HG02852 (cell line): ENCODE measurements around the gene TEKTIP1.

Experiments used
- ATAC-seq: cut with Tn5 transposase; IDR thresholded peaks from one replicate; pipeline ENCODE4 v1.9.1; 2021; ENCODE audit warnings: mild to moderate bottlenecking, moderate library complexity; ENCODE audit not compliant: unreplicated experiment

TEKTIP1 gene

GRCh38 chr19:3538965-3539755 lies at the start of gene TEKTIP1:
Gene TEKTIP1 (plus strand): TSS chr19:3539174. CDS start chr19:3539178, 4 bp downstream.
- ATAC-seq = no peak

- ATAC-seq = no peak
Observed at GRCh38 chr19:3491396-3492119, 47.4 kb upstream of the TEKTIP1 start.

GRCh38 chr19:3492131-3492839 lies 46.7 kb upstream of the TEKTIP1 start:
- no peak for ATAC-seq

- ATAC-seq = no peak
Observed at GRCh38 chr19:3492919-3493318, 46.1 kb upstream of the TEKTIP1 start.

GRCh38 chr19:3493651-3494050 lies 45.3 kb upstream of the TEKTIP1 start:
- ATAC-seq = no peak

GRCh38 chr19:3494051-3494450 lies 44.9 kb upstream of the TEKTIP1 start:
- ATAC-seq = no peak

GRCh38 chr19:3494559-3494958 lies 44.4 kb upstream of the TEKTIP1 start:
- ATAC-seq = no peak

- no peak for ATAC-seq
Observed at GRCh38 chr19:3496392-3497273, 42.3 kb upstream of the TEKTIP1 start.

GRCh38 chr19:3497757-3498520 lies 41.0 kb upstream of the TEKTIP1 start:
- ATAC-seq = no peak

GRCh38 chr19:3499738-3500428 lies 39.1 kb upstream of the TEKTIP1 start:
- ATAC-seq = no peak

- peak; percentile 84 for ATAC-seq
Observed at GRCh38 chr19:3500429-3501101, 38.4 kb upstream of the TEKTIP1 start, which contains the start of gene DOHH. Gene DOHH (minus strand): TSS chr19:3500674. CDS start chr19:3496814, 3,860 bp downstream.

- no peak for ATAC-seq
Observed at GRCh38 chr19:3501780-3502179, 37.2 kb upstream of the TEKTIP1 start.

- no peak for ATAC-seq
Observed at GRCh38 chr19:3503036-3503572, 35.9 kb upstream of the TEKTIP1 start.

GRCh38 chr19:3504735-3505134 lies 34.2 kb upstream of the TEKTIP1 start:
- ATAC-seq = no peak

GRCh38 chr19:3505598-3506383 lies 33.2 kb upstream of the TEKTIP1 start, which contains the start of gene FZR1:
Gene FZR1 (plus strand): TSS chr19:3506311. CDS start chr19:3522990, 16,679 bp downstream.
- peak; percentile 87 for ATAC-seq

- ATAC-seq = peak; percentile 4
Observed at GRCh38 chr19:3506384-3507340, 32.3 kb upstream of the TEKTIP1 start.
